ENCODE data around the gene WDR87. TPM values are rescaled to one million over a fixed set of nuclear protein-coding genes. Genes with fewer than 3 reads are reported as not detected.

Gene WDR87
- total RNA-seq, 1 experiment from 2014 or later: not detected

DNA sequence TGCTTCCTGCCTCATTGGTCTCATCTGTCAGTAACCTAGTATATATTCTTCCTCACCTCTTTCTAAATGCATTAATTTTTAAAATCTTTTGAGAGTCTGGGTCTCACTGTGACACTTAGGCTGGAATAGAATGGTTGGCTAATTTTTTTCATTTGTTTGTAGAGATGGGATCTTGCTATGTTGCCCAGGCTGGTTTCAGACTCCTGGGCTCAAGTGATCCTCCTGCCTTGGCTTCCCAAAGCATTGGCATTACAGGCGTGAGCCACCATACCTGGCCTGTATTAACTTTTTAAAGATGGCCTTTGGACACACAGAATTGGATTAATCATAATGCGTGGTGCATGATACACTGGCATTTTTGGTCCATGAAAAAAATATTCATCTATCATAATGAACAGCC is 30.5 kb upstream of the WDR87 start:
- H3K4me2 ChIP-seq (ENCODE audit: low read length): no peak overlapping the region
- no peaks in the 10 kb centered on the region for H4K20me1 ChIP-seq (ENCODE audit: insufficient read depth)
- H3K9me3 ChIP-seq (ENCODE audit: control insufficient read depth in 1 of 2, insufficient read depth in 1 of 2, low read depth in 1 of 2, low read length in 2 of 2): no peaks in the 10 kb centered on the region
- H2AFZ ChIP-seq (ENCODE audit: low read depth, low read length, poor library complexity, severe bottlenecking): no peak overlapping the region
- intact Hi-C loops (cut with micrococcal nuclease): loop anchor here (10.0 kb wide), 1 partner anchor 48 kb away; no protein-coding TSS in a partner anchor
- no peaks in the 10 kb centered on the region for H3K9me2 ChIP-seq (ENCODE audit: insufficient read depth)
- no peak overlapping the region for H3K9ac ChIP-seq (ENCODE audit: low read length)
- H3K79me2 ChIP-seq (ENCODE audit: insufficient read depth, low read length): peaks cover 76% of the 10 kb centered on the region
- ChIA-PET RAD21 (ENCODE audit: low non-redundant PET in 1 of 2, low total read pairs in 2 of 2, uncharacterized antibody in 2 of 2, unreplicated experiment in 2 of 2) (no interaction called here), CTCF (no interaction called here), POLR2A (no interaction called here)
- H3K27ac ChIP-seq (ENCODE audit: low read depth, low read length): no peak overlapping the region
- no peak for DNase-seq (ENCODE audit: low read depth, low spot score)
- TF ChIP-seq MAX (IDR thresholded peaks at IDR 0.05): no peak
- no peak for TF ChIP-seq SRF (IDR thresholded peaks at IDR 0.05; ENCODE audit: low read depth)
- TF ChIP-seq CEBPB (IDR thresholded peaks at IDR 0.05; ENCODE audit: low read depth): no peak
- TF ChIP-seq YY1 (IDR thresholded peaks at IDR 0.05; ENCODE audit: extremely low read depth, insufficient replicate concordance, low read depth, low read length): no peak
- no peak for TF ChIP-seq ZNF274 (IDR thresholded peaks at IDR 0.05; ENCODE audit: low read depth, low read length)
- TF ChIP-seq REST (IDR thresholded peaks at IDR 0.05; ENCODE audit: low read depth): no peak
- no peak for TF ChIP-seq RAD21 (IDR thresholded peaks at IDR 0.05; ENCODE audit: low read depth)
- no peak for TF ChIP-seq ELF1 (IDR thresholded peaks at IDR 0.05; ENCODE audit: borderline replicate concordance, low read depth)
- no peak for TF ChIP-seq EZH2phosphoT487 (IDR thresholded peaks at IDR 0.05; ENCODE audit: borderline replicate concordance)
- TF ChIP-seq EZH2 (IDR thresholded peaks at IDR 0.05): no peak
- TF ChIP-seq, protein P1, sequence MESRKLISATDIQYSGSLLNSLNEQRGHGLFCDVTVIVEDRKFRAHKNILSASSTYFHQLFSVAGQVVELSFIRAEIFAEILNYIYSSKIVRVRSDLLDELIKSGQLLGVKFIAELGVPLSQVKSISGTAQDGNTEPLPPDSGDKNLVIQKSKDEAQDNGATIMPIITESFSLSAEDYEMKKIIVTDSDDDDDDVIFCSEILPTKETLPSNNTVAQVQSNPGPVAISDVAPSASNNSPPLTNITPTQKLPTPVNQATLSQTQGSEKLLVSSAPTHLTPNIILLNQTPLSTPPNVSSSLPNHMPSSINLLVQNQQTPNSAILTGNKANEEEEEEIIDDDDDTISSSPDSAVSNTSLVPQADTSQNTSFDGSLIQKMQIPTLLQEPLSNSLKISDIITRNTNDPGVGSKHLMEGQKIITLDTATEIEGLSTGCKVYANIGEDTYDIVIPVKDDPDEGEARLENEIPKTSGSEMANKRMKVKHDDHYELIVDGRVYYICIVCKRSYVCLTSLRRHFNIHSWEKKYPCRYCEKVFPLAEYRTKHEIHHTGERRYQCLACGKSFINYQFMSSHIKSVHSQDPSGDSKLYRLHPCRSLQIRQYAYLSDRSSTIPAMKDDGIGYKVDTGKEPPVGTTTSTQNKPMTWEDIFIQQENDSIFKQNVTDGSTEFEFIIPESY (IDR thresholded peaks at IDR 0.05; ENCODE audit: extremely low read depth, insufficient replicate concordance, low read length): no peak
- TF ChIP-seq SIN3A (IDR thresholded peaks at IDR 0.05; ENCODE audit: low read depth): no peak
- TF ChIP-seq POLR2AphosphoS5 (IDR thresholded peaks at IDR 0.05; ENCODE audit: low read depth, low read length): no peak
- TF ChIP-seq, protein P2, sequence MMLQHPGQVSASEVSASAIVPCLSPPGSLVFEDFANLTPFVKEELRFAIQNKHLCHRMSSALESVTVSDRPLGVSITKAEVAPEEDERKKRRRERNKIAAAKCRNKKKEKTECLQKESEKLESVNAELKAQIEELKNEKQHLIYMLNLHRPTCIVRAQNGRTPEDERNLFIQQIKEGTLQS (IDR thresholded peaks at IDR 0.05): no peak
- TF ChIP-seq POLR2A (IDR thresholded peaks at IDR 0.05; ENCODE audit: borderline replicate concordance, extremely low read depth, insufficient read depth, insufficient read length): no peak
- TF ChIP-seq CBX3 (IDR thresholded peaks at IDR 0.05; ENCODE audit: low read depth): no peak
- TF ChIP-seq TCF7L2 (IDR thresholded peaks at IDR 0.05; ENCODE audit: borderline replicate concordance, extremely low read depth, insufficient read depth, insufficient read length): no peak
- H3K4me1 ChIP-seq (ENCODE audit: control insufficient read depth in 1 of 2, insufficient read depth in 2 of 2, low read length in 2 of 2): peaks cover 25 to 54% of the 10 kb centered on the region in 2 experiments
- no peak overlapping the region for H3K4me3 ChIP-seq (replicated peaks in 1 of 2; ENCODE audit: low read depth in 1 of 2, low read length in 2 of 2)
- no TSS peak for BruUV-seq (replicated peaks)
- H3K27me3 ChIP-seq (ENCODE audit: insufficient read depth, low read length): no peaks in the 10 kb centered on the region
- H3K36me3 ChIP-seq (ENCODE audit: control insufficient read depth in 1 of 2, insufficient read depth in 2 of 2, low read length in 2 of 2): no peaks in the 10 kb centered on the region
- ATAC-seq: no peak

All from HCT116 (cell line).